ENCODE data around the gene DIPK1A. TPM values are rescaled to one million over a fixed set of nuclear protein-coding genes. Genes with fewer than 3 reads are reported as not detected.

The DIPK1A gene
- total and polyA plus RNA-seq, 12 donors, result 0.91 to 10.2 (median 3.0) TPM

- no peaks in the 10 kb centered on the region for H3K4me1 ChIP-seq (replicated peaks in 1 of 2)
Observed at GRCh38 chr1:92876351-92876750, 84.9 kb downstream of the DIPK1A start.

GRCh38 chr1:92874987-92875386 lies 86.3 kb downstream of the DIPK1A start:
- no peaks in the 10 kb centered on the region for H3K27me3 ChIP-seq
- no peak for TF ChIP-seq CTCF (IDR thresholded peaks at IDR 0.05)
- no peak for TF ChIP-seq POLR2A (IDR thresholded peaks at IDR 0.05)
- no peaks in the 10 kb centered on the region for H3K36me3 ChIP-seq (replicated peaks in 1 of 2)
- intact Hi-C loops (cut with DNase I), result no loop called here
- H3K9me3 ChIP-seq (replicated peaks in 1 of 3), result no peaks in the 10 kb centered on the region
- no peaks in the 10 kb centered on the region for H3K4me1 ChIP-seq (replicated peaks in 1 of 2)
- DNase-seq, result no peak
- no peak overlapping the region for H3K27ac ChIP-seq
- WGBS, 4 donors, result 75 to 87% (median 82%) methylated on average over 2 of the region's 2 CpGs
- no peak overlapping the region for H3K4me3 ChIP-seq

More at GRCh38 chr1:92876351-92876750, 84.9 kb downstream of the DIPK1A start:
- Histone ChIP-seq H3K4me3 (no peak overlapping the region), H3K36me3 (replicated peaks in 1 of 2) (no peaks in the 10 kb centered on the region), H3K9me3 (replicated peaks in 1 of 3) (no peaks in the 10 kb centered on the region), H3K27me3 (no peaks in the 10 kb centered on the region), H3K27ac (no peak overlapping the region)
- WGBS, 4 donors, result 83 to 94% (median 88%) methylated on average over 4 of the region's 4 CpGs
- TF ChIP-seq CTCF (IDR thresholded peaks at IDR 0.05) (no peak), POLR2A (IDR thresholded peaks at IDR 0.05) (no peak)
- DNase-seq, result no peak
- intact Hi-C loops (cut with DNase I), result no loop called here

GRCh38 chr1:92872719-92873118 lies 88.5 kb downstream of the DIPK1A start:
- no peaks in the 10 kb centered on the region for H3K36me3 ChIP-seq (replicated peaks in 1 of 2)
- no peaks in the 10 kb centered on the region for H3K4me1 ChIP-seq (replicated peaks in 1 of 2)
- TF ChIP-seq POLR2A (IDR thresholded peaks at IDR 0.05) (no peak), CTCF (IDR thresholded peaks at IDR 0.05) (no peak)
- DNase-seq, result no peak
- no peaks in the 10 kb centered on the region for H3K9me3 ChIP-seq (replicated peaks in 1 of 3)
- no peak overlapping the region for H3K27ac ChIP-seq
- H3K27me3 ChIP-seq, result no peaks in the 10 kb centered on the region
- WGBS, 4 donors, result 87 to 96% (median 89%) methylated on average over 2 of the region's 2 CpGs
- no peak overlapping the region for H3K4me3 ChIP-seq
- intact Hi-C loops (cut with DNase I), result no loop called here

DNA sequence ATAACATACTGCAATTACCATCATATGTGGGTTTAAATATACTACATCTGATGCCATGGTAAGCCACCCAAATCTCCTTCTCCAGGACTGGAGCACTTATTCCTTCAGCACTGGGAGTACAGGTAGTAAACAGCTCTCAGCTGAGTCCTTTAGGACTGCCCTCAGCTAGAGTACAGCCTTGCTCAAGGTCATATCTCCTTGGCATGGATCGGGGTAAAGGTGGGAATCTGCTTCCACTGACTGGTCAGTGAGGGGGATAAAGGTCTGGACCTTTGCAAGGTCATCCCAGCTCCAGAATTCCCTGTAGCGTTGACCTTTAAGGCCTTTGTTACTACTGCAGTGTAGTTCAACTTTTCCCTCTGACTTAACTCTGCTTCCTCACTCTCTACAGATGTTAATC lies 90.7 kb downstream of the DIPK1A start:
- intact Hi-C loops (cut with DNase I), result no loop called here
- H3K27ac ChIP-seq, result no peak overlapping the region
- H3K4me1 ChIP-seq (replicated peaks in 1 of 2), result no peaks in the 10 kb centered on the region
- TF ChIP-seq CTCF (IDR thresholded peaks at IDR 0.05), result no peak
- no peak overlapping the region for H3K4me3 ChIP-seq
- no peak for DNase-seq
- H3K27me3 ChIP-seq, result no peaks in the 10 kb centered on the region
- WGBS, 4 donors, result 67 to 92% (median 78%) methylated on average over 1 to 2 of the region's 2 CpGs
- no peaks in the 10 kb centered on the region for H3K9me3 ChIP-seq (replicated peaks in 1 of 3)
- no peaks in the 10 kb centered on the region for H3K36me3 ChIP-seq (replicated peaks in 1 of 2)

All from adrenal gland (tissue), 12 donors.